NT2/D1 (cell line): ENCODE results near the gene TTC23L.

ENCODE experiments used
- SUZ12 ChIP-seq: IDR thresholded peaks from 2 replicates; pipeline ENCODE4 v1.6.1; 2011; ENCODE audit not compliant: insufficient read length, insufficient read depth; ENCODE audit errors: extremely low read depth
- YY1 ChIP-seq: IDR thresholded peaks from 2 replicates; pipeline ENCODE4 v1.6.1; 2011; ENCODE audit not compliant: insufficient read length, insufficient read depth
- ZNF274 ChIP-seq: IDR thresholded peaks from 2 replicates; pipeline ENCODE4 v1.6.1; 2011; ENCODE audit warnings: mild to moderate bottlenecking, low read depth, low read length

- TF ChIP-seq YY1, result no peak
- no peak for TF ChIP-seq ZNF274
- no peak for TF ChIP-seq SUZ12
Observed at GRCh38 chr5:34822956-34823715, 15.8 kb upstream of the TTC23L start.
